NCI-H345 (cell line): ENCODE measurements around the gene ADK.
"Not testable (repeated sequence)": the region's sequence is repeated elsewhere in the genome, so short reads cannot be mapped to it uniquely, and the experiment has no call there.

Experiments
- DNase-seq: peaks from one replicate; lab custom pipeline; 2025; lab: John Stamatoyannopoulos, UW

The ADK gene

GRCh38 chr10:74150990-74151878 is at the start of gene ADK:
TSS of gene ADK (plus strand) at chr10:74151221. CDS start at chr10:74151279, 58 bp downstream.
- peak; percentile 98 for DNase-seq

GRCh38 chr10:74103560-74104258 is 47.3 kb upstream of the ADK start:
- DNase-seq, result no peak

GRCh38 chr10:74104480-74104879 is 46.5 kb upstream of the ADK start:
- DNase-seq, result no peak

GRCh38 chr10:74104996-74105395 is 46.0 kb upstream of the ADK start:
- DNase-seq, result no peak

GRCh38 chr10:74107391-74107790 is 43.6 kb upstream of the ADK start:
- no peak for DNase-seq

- DNase-seq, result no peak
Observed at GRCh38 chr10:74109452-74109851, 41.6 kb upstream of the ADK start.

GRCh38 chr10:74110120-74110519 is 40.9 kb upstream of the ADK start:
- DNase-seq, result no peak

- no peak for DNase-seq
Observed at GRCh38 chr10:74111799-74112198, 39.2 kb upstream of the ADK start.

GRCh38 chr10:74113546-74113945 is 37.5 kb upstream of the ADK start:
- DNase-seq, result no peak

GRCh38 chr10:74114041-74114448 is 37.0 kb upstream of the ADK start:
- no peak for DNase-seq

GRCh38 chr10:74117738-74118137 is 33.3 kb upstream of the ADK start:
- DNase-seq, result no peak

GRCh38 chr10:74118804-74119203 is 32.2 kb upstream of the ADK start:
- DNase-seq, result no peak

GRCh38 chr10:74120911-74121310 is 30.1 kb upstream of the ADK start:
- no peak for DNase-seq

GRCh38 chr10:74121368-74121767 is 29.7 kb upstream of the ADK start:
- no peak for DNase-seq

GRCh38 chr10:74122060-74122459 is 29.0 kb upstream of the ADK start:
- DNase-seq, result no peak

GRCh38 chr10:74123081-74123480 is 27.9 kb upstream of the ADK start:
- no peak for DNase-seq

GRCh38 chr10:74133923-74134820 is 16.8 kb upstream of the ADK start:
- DNase-seq, result no peak

GRCh38 chr10:74135452-74135851 is 15.6 kb upstream of the ADK start:
- no peak for DNase-seq

- no peak for DNase-seq
Observed at GRCh38 chr10:74137992-74138391, 13.0 kb upstream of the ADK start.

- DNase-seq, result not testable (repeated sequence)
Observed at GRCh38 chr10:74138596-74138995, 12.4 kb upstream of the ADK start.

- no peak for DNase-seq
Observed at GRCh38 chr10:74139981-74140380, 11.0 kb upstream of the ADK start.

GRCh38 chr10:74140553-74140952 is 10.5 kb upstream of the ADK start:
- DNase-seq, result no peak
